ENCODE data around the gene SPIRE2. TPM values are rescaled to one million over a fixed set of nuclear protein-coding genes. Genes with fewer than 3 reads are reported as not detected.
"Not testable (repeated sequence)": the region's sequence is repeated elsewhere in the genome, so short reads cannot be mapped to it uniquely, and the experiment has no call there.

Gene SPIRE2
- 0.61 and 1.2 TPM in 2 replicates for total RNA-seq

DNA sequence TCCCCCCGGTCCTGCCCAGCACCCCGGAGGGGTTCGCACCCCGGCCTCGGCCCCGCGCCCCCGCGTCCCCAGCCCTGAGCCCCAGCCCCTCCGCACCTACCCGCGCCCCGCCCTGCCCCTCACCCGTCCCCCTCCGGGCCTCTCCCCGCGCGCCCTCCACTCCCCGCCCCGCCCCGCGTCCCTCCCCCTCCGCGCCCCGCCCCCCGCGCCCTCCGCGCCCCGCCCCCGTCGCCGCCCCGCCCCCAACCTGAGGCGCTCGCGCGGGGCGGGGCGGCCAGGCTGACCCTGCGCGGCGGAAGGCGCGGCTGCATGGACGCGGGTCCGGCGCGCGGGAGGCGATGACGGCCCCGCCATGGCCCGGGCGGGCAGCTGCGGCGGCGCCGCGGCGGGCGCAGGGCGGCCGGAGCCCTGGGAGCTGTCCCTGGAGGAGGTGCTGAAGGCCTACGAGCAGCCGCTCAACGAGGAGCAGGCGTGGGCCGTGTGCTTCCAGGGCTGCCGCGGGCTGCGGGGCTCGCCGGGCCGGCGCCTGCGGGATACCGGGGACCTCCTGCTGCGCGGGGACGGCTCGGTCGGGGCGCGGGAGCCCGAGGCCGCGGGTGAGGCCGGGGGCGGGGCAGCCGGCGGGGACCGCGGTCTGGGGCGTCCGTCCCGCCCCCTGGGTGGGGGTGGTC lies at the start of gene SPIRE2:
Gene SPIRE2 (plus strand): TSS at position 277 of the 671 bp plus-strand sequence. CDS start 76 bp downstream, at position 353.
- intact Hi-C loops (cut with micrococcal nuclease) = loop anchor here (1.0 kb wide), 1 partner anchor 12 kb away; the partner anchor contains the start of gene FANCA

DNA sequence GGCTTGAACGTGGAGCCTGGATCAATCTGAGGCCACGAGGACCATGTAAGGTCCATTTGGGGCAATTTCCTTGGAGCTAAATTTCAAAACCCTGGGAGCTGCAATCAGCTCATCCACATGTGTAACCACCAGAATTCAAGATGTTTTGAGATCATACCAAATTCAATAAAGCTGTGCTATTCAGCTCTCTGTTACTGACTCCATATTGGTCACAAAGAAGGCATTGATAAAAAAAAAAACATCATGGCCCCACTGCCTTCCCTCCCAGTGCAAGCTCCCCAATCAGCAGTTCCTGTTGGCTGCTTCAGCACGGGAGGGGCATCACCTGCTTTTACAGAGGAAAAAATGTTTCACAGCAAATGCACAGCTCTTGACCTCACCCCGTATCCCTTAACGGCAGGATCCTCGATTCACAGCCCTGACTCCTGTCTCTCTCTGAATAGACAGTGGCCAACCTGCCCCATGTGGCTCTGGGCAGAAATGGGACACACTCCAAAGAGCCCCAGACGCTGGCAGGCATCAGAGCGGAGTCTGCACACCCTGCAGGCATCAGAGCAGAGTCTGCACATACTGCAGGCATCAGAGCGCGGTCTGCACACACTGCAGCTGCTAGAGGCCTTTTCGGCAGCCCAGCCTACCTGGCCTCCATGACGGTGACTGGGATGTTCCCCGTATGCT lies 48.9 kb upstream of the SPIRE2 start:
- intact Hi-C loops (cut with micrococcal nuclease) = no loop called here

GRCh38 chr16:89779909-89780305 lies 48.4 kb upstream of the SPIRE2 start:
- intact Hi-C loops (cut with micrococcal nuclease) = no loop called here

DNA sequence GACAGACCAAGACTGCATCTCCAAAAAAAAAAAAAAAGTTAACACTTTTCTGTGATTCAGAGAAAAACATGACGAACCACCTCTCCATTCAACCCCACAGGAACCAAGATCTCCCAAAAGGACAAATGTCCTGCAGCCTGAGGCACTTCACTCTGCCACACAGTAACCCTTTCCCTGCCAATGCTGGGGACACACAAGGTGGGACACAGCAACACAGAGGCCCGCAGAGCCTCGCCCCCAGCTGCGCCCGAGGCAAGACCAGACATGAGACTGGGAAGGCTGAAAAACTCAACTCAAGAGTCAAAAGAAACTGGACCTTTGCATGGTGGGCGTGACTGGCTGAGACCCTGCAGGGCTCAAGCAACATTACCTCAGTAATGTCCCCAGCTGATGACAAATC lies 45.8 kb upstream of the SPIRE2 start:
- intact Hi-C loops (cut with micrococcal nuclease) = no loop called here

DNA sequence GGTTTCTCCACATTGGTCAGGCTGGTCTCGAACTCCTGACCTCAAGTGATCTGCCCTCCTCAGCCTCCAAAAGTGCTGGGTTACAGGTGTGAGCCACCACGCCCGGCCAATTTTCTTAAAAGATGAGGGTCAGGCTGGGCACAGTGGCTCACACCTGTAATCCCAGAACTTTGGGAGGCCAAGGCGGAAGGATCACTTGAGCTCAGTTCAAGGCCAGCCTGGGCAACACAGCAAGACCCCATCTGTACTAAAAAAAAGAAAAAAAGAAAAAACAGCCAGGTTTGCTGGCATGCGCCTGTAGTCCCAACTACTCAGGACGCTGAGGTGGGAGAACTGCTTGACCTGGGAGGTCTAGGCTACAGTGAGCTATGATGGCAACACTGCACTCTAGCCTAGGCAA lies 44.3 kb upstream of the SPIRE2 start:
- intact Hi-C loops (cut with micrococcal nuclease) = not testable (repeated sequence)

DNA sequence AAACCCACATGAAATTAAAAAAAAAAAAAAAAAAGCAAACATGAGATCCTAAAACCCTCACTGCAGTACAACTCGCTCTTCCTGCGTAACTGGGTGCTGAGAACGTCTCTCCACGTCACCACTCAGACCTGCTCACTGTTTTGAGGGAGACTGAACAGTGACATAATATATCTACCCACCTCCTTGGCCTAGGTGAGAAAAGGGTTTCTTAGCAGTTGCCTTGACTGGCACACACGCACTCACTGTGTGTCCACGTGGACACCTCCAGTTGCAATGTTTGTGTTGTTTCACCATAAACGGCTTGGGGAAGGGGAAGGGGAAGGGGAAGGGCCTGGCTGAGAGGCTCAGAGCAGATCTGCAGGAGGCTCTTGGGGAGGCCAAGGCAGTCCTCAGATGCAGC lies 43.9 kb upstream of the SPIRE2 start:
- intact Hi-C loops (cut with micrococcal nuclease) = no loop called here

DNA sequence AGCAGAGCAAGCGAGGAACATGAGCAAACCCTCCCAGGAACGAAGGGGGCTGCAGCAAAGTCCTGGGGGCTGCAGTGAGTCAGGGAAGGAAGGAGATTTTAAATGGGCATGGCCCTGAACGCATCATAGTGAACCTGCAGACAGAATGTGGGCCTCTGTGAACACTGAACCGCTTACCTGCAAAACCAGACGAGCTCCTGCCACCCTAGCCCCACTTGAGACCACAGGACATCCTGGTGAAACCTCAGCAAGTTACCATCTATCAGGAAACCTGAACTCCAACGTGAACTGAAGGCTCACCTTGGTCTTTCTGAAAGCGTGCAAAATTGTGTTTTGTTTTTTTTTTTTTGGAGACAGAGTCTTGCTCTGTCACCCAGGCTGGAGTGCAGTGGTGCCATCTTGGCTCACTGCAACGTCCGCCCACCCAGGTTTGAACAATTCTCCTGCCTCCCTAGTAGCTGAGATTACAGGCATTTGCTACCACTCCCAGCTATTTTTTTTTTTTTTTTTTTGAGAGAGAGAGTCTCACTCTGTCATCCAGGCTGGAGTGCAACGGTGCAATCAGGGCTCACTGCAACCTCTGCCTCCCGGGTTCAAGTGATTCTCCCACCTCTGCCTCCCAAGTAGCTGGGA lies 42.6 kb upstream of the SPIRE2 start:
- intact Hi-C loops (cut with micrococcal nuclease) = loop anchor here (1.0 kb wide), 1 partner anchor 62 kb away; no protein-coding TSS in a partner anchor

DNA sequence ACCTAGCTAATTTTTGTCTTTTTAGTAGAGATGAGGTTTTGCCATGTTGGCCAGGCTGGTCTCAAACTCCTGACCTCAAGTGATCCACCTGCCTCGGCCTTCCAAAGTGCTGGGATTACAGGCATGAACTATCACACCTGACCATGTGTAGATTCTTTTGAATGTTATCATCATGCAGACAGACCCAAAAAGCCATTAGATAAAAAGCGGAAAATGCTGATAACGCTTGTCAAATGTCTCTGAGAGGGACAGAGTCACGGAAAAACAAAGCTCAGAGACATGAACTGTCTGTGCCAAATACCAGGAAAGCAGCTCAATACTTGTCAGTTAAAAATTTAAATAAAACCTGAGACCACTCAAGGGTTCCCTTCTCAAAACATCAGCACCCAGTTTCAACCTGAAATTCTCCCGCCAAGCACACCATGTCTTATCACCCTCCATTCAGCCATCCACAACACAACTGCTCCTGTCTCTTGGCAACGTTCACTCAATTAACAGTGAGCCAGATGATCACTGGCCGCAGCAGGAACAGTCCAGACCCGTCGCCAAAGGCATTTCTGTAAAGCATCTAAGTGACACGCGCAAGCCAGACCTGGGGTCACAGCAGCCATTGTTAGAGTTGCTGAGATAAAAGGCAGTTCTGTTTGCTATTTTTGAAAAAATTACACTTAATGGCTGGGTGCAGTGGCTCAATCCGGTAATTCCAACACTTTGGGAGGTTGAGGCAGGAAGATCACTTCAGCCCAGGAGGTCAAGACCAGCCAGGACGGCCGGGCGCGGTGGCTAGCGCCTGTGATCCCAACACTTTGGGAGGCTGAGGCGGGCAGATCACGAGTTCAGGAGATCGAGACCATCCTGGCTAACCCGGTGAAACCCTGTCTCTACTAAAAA lies 41.6 kb upstream of the SPIRE2 start:
- intact Hi-C loops (cut with micrococcal nuclease) = no loop called here

DNA sequence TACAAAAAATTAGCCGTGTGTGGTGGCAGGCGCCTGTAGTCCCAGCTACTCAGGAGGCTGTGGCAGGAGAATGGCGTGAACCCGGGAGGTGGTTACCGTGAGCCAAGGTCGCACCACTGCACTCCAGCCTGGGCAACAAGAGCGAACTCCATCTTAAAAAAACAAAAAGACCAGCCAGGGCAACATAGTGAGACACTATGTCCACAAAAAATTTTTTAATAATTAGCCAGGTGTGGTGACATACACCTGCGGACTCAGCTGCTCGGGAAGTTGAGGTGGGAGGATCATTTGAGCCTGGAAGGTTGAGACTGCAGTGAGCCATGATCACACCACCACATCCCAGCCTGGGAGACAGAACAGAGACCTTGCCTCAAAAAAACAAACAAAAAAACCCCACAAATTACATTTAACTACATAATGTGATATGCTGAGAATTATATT lies 40.9 kb upstream of the SPIRE2 start:
- intact Hi-C loops (cut with micrococcal nuclease) = no loop called here

GRCh38 chr16:89791278-89791995 lies 36.8 kb upstream of the SPIRE2 start:
- intact Hi-C loops (cut with micrococcal nuclease) = no loop called here

GRCh38 chr16:89793092-89793491 lies 35.2 kb upstream of the SPIRE2 start:
- intact Hi-C loops (cut with micrococcal nuclease) = loop anchor here (1.0 kb wide), 3 partner anchors 68 to 91 kb away; no protein-coding TSS in a partner anchor

GRCh38 chr16:89793955-89794354 lies 34.3 kb upstream of the SPIRE2 start:
- intact Hi-C loops (cut with micrococcal nuclease) = loop anchor here (1.0 kb wide), 3 partner anchors 67 to 92 kb away; no protein-coding TSS in a partner anchor

- intact Hi-C loops (cut with micrococcal nuclease) = no loop called here
Observed at GRCh38 chr16:89795676-89796075, 32.6 kb upstream of the SPIRE2 start.

- intact Hi-C loops (cut with micrococcal nuclease) = no loop called here
Observed at GRCh38 chr16:89796104-89796503, 32.2 kb upstream of the SPIRE2 start.

GRCh38 chr16:89798126-89798525 lies 30.1 kb upstream of the SPIRE2 start:
- intact Hi-C loops (cut with micrococcal nuclease) = no loop called here

- intact Hi-C loops (cut with micrococcal nuclease) = no loop called here
Observed at GRCh38 chr16:89798832-89799370, 29.4 kb upstream of the SPIRE2 start.

GRCh38 chr16:89801800-89802199 lies 26.5 kb upstream of the SPIRE2 start:
- intact Hi-C loops (cut with micrococcal nuclease) = no loop called here

GRCh38 chr16:89805136-89805905 lies 23.0 kb upstream of the SPIRE2 start:
- intact Hi-C loops (cut with micrococcal nuclease) = no loop called here

GRCh38 chr16:89806589-89807193 lies 21.6 kb upstream of the SPIRE2 start:
- intact Hi-C loops (cut with micrococcal nuclease) = not testable (repeated sequence)
